Body of pancreas (tissue), 4 donors: ENCODE data around the gene PPP1R2C. TPM values are rescaled to one million over a fixed set of nuclear protein-coding genes. Genes with fewer than 3 reads are reported as not detected.

Experiments used
- ATAC-seq: fragments of 150-250 bp; one replicate; pipeline ENCODE4 v1.9.1; 2016
- DNase-seq, 4 donors: peaks; one replicate each; pipeline ENCODE4 v3.0.0-alpha.2; 2019
- H3K27ac ChIP-seq, 4 donors: fragments of 200-600 bp; sonication (generic); 1 replicate in 3 of 4; 2 replicates in 1 of 4; pipeline versions ENCODE4 v1.5.1 to v1.6.1; 2016 to 2019; ENCODE audit warnings: mild to moderate bottlenecking in 1 of 4, mixed read lengths in 1 of 4, moderate library complexity in 1 of 4
- H3K27me3 ChIP-seq, 2 donors: fragments of 200-600 bp; sonication (generic); one replicate each; pipeline ENCODE4 v1.6.0; 2016; ENCODE audit warnings: mild to moderate bottlenecking in 1 of 2
- H3K36me3 ChIP-seq, 2 donors: fragments of 200-600 bp; sonication (generic); replicated peaks in 1 of 2; 2 replicates each; pipeline ENCODE4 v1.5.1; 2016; ENCODE audit warnings: low read depth in 2 of 2; ENCODE audit not compliant: insufficient read depth in 1 of 2
- H3K4me1 ChIP-seq: fragments of 200-600 bp; sonication (generic); one replicate; pipeline ENCODE4 v1.6.0; 2016
- H3K4me3 ChIP-seq, 2 donors: fragments of 200-600 bp; sonication (generic); 1 replicate in 1 of 2; 2 replicates in 1 of 2; pipeline ENCODE4 v1.5.1; 2016 to 2019
- H3K9me3 ChIP-seq, 3 donors: fragments of 200-600 bp; sonication (generic); 1 replicate in 2 of 3; 2 replicates in 1 of 3; pipeline ENCODE4 v1.5.1; 2016
- POLR2A ChIP-seq, 3 donors: fragments of 450-650 bp; IDR thresholded peaks; one replicate each; pipeline ENCODE4 v1.6.1; 2016; ENCODE audit warnings: antibody characterized with exemption in 3 of 3, mild to moderate bottlenecking in 2 of 3
- WGBS, 2 donors: methylation state at CpG; one replicate each; pipeline ENCODE4 v1.1.5; 2017; 5-methylcytosine and 5-hydroxymethylcytosine counted together
- intact Hi-C: fragments of 100-400 bp; cut with DNase I; formaldehyde crosslinking; loops from one replicate; pipeline ENCODE4 v1.15.1; 2023
- total RNA-seq, 2 donors: library from RNA; depleted of rRNA; stranded (reverse); fragments of >200 nt; gene quantifications; one replicate each; pipeline ENCODE4 v1.1.0, GENCODE V29; 2016
- TF ChIP-seq, protein P1 (sequence below), 7 experiments: fragments of 450-650 bp in 4 of 7; fragments of 200-600 bp in 3 of 7; sonication (generic) in 3 of 7; IDR thresholded peaks; one replicate each; pipeline ENCODE4 v1.5.1; 2016 to 2019; ENCODE audit warnings: antibody characterized with exemption in 7 of 7

PPP1R2C gene
- total RNA-seq, 2 donors from 2014 or later = not detected

DNA sequence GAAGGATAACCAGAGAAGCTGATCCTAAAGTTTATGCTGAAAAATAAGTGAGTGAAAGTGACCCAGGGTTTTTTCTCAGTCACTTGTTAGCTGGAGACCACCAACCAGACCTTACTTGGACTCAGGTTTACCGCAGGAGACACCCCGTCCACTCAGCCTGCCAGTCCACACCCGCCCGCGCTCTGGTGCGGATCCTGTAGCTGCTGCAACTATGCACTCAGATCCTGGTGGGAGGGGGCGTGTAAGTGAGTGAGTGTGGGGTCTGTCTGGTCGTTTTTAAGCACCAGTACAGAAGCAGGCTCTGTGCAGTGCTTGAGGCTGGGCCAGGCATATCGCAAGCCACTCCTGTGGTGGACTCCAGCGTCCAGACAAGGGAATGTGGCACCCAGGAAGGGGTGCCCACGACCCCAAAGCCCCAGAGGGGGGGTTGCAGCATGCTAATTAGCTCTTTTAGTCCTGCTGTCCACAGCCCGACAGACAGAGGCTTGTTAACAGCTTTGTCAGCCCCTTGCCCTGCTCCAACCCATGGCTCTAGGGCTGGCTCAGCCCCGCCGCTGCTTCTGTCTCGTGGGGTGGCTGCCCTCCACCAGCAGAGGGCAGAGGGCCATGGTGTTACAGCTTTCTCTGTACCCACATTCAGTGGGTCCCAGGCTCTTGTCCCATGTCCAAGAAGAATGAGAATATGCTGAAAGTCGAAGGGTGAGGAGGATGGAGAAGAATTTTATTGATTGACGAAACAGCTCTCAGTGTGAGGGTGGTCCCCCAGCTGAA, 40.4 kb upstream of the PPP1R2C start:
- 84 to 94% methylated on average over 4 to 17 of the region's 17 CpGs for WGBS, 2 donors
- H3K4me1 ChIP-seq = no peaks in the 10 kb centered on the region
- DNase-seq (no peak), ATAC-seq (no peak)
- no peak for TF ChIP-seq POLR2A (IDR thresholded peaks at IDR 0.05)
- TF ChIP-seq, protein P1, sequence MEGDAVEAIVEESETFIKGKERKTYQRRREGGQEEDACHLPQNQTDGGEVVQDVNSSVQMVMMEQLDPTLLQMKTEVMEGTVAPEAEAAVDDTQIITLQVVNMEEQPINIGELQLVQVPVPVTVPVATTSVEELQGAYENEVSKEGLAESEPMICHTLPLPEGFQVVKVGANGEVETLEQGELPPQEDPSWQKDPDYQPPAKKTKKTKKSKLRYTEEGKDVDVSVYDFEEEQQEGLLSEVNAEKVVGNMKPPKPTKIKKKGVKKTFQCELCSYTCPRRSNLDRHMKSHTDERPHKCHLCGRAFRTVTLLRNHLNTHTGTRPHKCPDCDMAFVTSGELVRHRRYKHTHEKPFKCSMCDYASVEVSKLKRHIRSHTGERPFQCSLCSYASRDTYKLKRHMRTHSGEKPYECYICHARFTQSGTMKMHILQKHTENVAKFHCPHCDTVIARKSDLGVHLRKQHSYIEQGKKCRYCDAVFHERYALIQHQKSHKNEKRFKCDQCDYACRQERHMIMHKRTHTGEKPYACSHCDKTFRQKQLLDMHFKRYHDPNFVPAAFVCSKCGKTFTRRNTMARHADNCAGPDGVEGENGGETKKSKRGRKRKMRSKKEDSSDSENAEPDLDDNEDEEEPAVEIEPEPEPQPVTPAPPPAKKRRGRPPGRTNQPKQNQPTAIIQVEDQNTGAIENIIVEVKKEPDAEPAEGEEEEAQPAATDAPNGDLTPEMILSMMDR (IDR thresholded peaks at IDR 0.05) = no peak
- no peak overlapping the region for H3K27ac ChIP-seq
- no peaks in the 10 kb centered on the region for H3K9me3 ChIP-seq
- no peaks in the 10 kb centered on the region for H3K36me3 ChIP-seq
- H3K4me3 ChIP-seq = no peak overlapping the region
- intact Hi-C loops = no loop called here
- no peaks in the 10 kb centered on the region for H3K27me3 ChIP-seq

DNA sequence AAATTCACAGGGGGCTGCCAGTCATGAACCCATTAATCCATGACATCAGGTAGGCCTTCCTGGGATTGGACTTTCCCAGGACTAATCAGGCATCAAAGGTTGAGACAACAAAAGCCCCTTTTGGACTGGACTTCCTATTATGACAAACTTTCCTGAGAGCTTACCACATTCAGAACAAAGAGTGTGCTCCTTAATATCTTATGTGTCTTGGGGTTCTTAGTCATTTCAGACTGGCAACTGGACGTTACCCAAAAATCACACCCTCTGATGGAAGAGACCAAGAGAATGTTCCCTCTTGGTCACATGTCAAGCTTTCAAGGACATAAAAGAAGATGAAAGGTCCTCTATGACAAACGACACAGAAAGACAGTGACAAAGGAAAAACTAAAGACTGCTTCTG, 31.6 kb upstream of the PPP1R2C start:
- no peaks in the 10 kb centered on the region for H3K36me3 ChIP-seq
- no peak for ATAC-seq
- DNase-seq = no peak
- no peaks in the 10 kb centered on the region for H3K27me3 ChIP-seq
- TF ChIP-seq, protein P1 (IDR thresholded peaks at IDR 0.05) = no peak
- no peak for TF ChIP-seq POLR2A (IDR thresholded peaks at IDR 0.05)
- no peak overlapping the region for H3K4me3 ChIP-seq
- intact Hi-C loops = no loop called here
- WGBS, 2 donors = 64 to 67% methylated on average over 2 of the region's 2 CpGs
- H3K4me1 ChIP-seq = no peaks in the 10 kb centered on the region
- H3K27ac ChIP-seq = no peak overlapping the region
- H3K9me3 ChIP-seq = no peaks in the 10 kb centered on the region

DNA sequence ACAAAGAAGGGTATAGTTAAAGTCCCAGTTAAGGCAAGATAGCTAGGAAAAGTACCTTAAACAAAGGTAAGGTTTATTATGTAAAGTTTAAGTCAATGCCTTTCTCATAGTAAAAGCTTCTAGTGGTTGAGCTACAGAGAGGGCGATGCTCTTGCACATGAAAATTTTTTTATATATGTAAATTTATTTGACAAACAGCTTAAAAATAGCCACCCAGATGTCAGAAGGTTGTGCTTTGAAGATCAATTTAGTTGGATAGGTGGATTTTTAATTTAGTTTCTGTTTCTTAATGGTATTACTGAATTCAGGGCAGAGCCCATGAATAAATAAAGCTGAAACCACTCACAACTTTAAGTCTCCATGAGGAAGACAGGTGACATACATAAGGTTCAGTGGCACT, 29.4 kb upstream of the PPP1R2C start:
- Histone ChIP-seq H3K9me3 (no peaks in the 10 kb centered on the region), H3K4me1 (no peaks in the 10 kb centered on the region), H3K36me3 (no peaks in the 10 kb centered on the region), H3K4me3 (no peak overlapping the region), H3K27ac (no peak overlapping the region), H3K27me3 (no peaks in the 10 kb centered on the region)
- DNase-seq (no peak), ATAC-seq (no peak)
- intact Hi-C loops = no loop called here
- no peak for TF ChIP-seq POLR2A (IDR thresholded peaks at IDR 0.05)
- TF ChIP-seq, protein P1 (IDR thresholded peaks at IDR 0.05) = no peak
- 88 to 100% methylated on average over 1 of the region's 1 CpG for WGBS, 2 donors

DNA sequence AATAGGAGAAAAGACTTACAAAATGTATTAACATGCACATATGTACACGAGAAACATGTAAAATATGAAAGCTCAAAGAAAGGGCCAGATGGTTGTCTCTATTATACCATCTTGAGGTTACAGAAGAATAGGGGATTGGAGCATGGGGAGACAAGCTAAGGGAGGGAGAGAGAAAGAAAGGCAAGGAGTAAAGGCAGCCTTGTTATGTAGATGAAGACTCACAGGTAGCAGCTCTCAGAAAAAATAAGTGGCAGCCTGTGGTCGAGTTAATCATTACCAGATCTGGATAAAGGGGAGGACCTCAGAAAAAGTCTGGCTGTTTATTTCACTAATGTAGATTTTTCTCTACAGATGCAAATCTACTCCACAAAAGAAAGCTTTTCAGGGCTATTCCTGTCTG, 26.6 kb upstream of the PPP1R2C start:
- DNase-seq (peak in 1 of 4 donors; percentile 12), ATAC-seq (no peak)
- intact Hi-C loops = no loop called here
- WGBS, 2 donors = 46 to 55% methylated on average over 2 of the region's 2 CpGs
- Histone ChIP-seq H3K27ac (no peak overlapping the region), H3K4me1 (no peaks in the 10 kb centered on the region), H3K9me3 (no peaks in the 10 kb centered on the region), H3K27me3 (no peaks in the 10 kb centered on the region), H3K4me3 (no peak overlapping the region), H3K36me3 (no peaks in the 10 kb centered on the region)
- TF ChIP-seq, protein P1 (IDR thresholded peaks at IDR 0.05) = no peak
- no peak for TF ChIP-seq POLR2A (IDR thresholded peaks at IDR 0.05)

DNA sequence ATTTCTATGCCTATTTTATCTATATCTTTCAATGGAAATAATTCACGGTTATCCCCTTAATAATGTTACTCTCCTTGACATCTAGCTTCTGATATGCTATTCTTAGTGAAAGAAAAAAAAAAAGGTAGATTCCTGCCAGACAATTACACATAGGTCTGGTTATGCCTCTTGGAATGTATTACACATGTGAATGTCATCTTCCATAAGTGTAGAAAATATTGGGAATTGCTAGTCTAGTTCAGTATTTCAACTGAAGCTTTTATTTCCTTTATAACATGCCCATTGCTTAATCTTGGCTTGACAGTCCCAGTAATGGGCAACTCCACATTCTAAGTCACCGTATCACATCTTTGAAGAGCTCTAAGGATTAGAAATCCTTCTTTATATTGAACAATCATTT, 25.4 kb upstream of the PPP1R2C start:
- TF ChIP-seq POLR2A (IDR thresholded peaks at IDR 0.05) = no peak
- TF ChIP-seq, protein P1 (IDR thresholded peaks at IDR 0.05) = no peak
- no peaks in the 10 kb centered on the region for H3K27me3 ChIP-seq
- ATAC-seq (no peak), DNase-seq (no peak)
- no peaks in the 10 kb centered on the region for H3K9me3 ChIP-seq
- no peaks in the 10 kb centered on the region for H3K36me3 ChIP-seq
- no peak overlapping the region for H3K27ac ChIP-seq
- 66 to 73% methylated on average over 2 of the region's 2 CpGs for WGBS, 2 donors
- no peak overlapping the region for H3K4me3 ChIP-seq
- intact Hi-C loops = no loop called here
- H3K4me1 ChIP-seq = no peaks in the 10 kb centered on the region
